ENCODE results near the gene HSPB6. TPM values are rescaled to one million over a fixed set of nuclear protein-coding genes. Genes with fewer than 3 reads are reported as not detected.

HSPB6 gene
- total and polyA plus RNA-seq, 2 donors from 2014 or later = 53.1 to 64.3 TPM

DNA sequence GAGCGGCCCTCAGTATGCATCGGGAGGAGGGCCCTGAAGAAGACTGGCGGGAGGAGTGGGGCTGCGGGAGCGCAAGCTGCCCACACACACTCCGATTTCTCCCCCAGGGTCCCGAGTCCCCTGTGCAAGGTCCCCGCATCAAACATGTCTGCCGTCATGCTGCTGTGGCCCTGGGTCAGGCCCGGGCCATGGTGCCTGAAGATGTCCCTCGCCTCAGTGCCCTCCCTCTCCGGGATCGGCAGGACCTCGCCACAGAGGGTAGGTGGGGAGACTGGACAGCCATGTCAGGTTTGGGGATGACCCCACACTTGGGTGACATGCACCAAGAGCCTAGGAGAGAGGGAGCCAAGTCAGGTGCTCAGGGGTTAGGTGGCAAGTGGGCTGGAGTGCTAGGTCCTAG, 34.4 kb downstream of the HSPB6 start:
- Histone ChIP-seq H3K9ac (ENCODE audit: low read length in 3 of 3) (no peak overlapping the region), H3K36me3 (ENCODE audit: control insufficient read depth in 2 of 3, insufficient read depth in 3 of 3, low read length in 3 of 3) (peaks cover 5 to 62% (median 38%) of the 10 kb centered on the region in 3 donors), H3K27me3 (ENCODE audit: control insufficient read depth, insufficient read depth, low read length) (no peaks in the 10 kb centered on the region), H3K27ac (ENCODE audit: low read depth in 2 of 2, low read length in 2 of 2) (no peak overlapping the region), H3K4me1 (ENCODE audit: control insufficient read depth in 2 of 3, insufficient read depth in 2 of 3, low read depth in 1 of 3, low read length in 3 of 3) (peaks cover 0 to 8% (median 0%) of the 10 kb centered on the region in 3 donors), H3K4me3 (ENCODE audit: low read length in 3 of 3) (no peak overlapping the region), H3K9me3 (ENCODE audit: control insufficient read depth in 2 of 3, insufficient read depth in 1 of 3, low read length in 3 of 3) (no peaks in the 10 kb centered on the region)
- peak in 1 of 5 donors; percentile 37 for DNase-seq
- intact Hi-C loops (cut with DNase I) = no loop called here
- TF ChIP-seq, protein P1, sequence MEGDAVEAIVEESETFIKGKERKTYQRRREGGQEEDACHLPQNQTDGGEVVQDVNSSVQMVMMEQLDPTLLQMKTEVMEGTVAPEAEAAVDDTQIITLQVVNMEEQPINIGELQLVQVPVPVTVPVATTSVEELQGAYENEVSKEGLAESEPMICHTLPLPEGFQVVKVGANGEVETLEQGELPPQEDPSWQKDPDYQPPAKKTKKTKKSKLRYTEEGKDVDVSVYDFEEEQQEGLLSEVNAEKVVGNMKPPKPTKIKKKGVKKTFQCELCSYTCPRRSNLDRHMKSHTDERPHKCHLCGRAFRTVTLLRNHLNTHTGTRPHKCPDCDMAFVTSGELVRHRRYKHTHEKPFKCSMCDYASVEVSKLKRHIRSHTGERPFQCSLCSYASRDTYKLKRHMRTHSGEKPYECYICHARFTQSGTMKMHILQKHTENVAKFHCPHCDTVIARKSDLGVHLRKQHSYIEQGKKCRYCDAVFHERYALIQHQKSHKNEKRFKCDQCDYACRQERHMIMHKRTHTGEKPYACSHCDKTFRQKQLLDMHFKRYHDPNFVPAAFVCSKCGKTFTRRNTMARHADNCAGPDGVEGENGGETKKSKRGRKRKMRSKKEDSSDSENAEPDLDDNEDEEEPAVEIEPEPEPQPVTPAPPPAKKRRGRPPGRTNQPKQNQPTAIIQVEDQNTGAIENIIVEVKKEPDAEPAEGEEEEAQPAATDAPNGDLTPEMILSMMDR (IDR thresholded peaks at IDR 0.05; ENCODE audit: borderline replicate concordance, extremely low read depth, insufficient read depth) = no peak
- FAIRE-seq = no peak

- no peak overlapping the region for H3K27ac ChIP-seq (ENCODE audit: low read depth in 2 of 2, low read length in 2 of 2)
- H3K27me3 ChIP-seq (ENCODE audit: control insufficient read depth, insufficient read depth, low read length) = no peaks in the 10 kb centered on the region
- intact Hi-C loops (cut with DNase I) = no loop called here
- H3K9me3 ChIP-seq (ENCODE audit: control insufficient read depth in 2 of 3, insufficient read depth in 1 of 3, low read length in 3 of 3) = no peaks in the 10 kb centered on the region
- peaks cover 4 to 54% (median 35%) of the 10 kb centered on the region in 3 donors for H3K36me3 ChIP-seq (ENCODE audit: control insufficient read depth in 2 of 3, insufficient read depth in 3 of 3, low read length in 3 of 3)
- DNase-seq (peak in 1 of 5 donors; percentile 76), FAIRE-seq (no peak)
- TF ChIP-seq, protein P1 (IDR thresholded peaks at IDR 0.05; ENCODE audit: borderline replicate concordance, extremely low read depth, insufficient read depth) = no peak
- H3K9ac ChIP-seq (ENCODE audit: low read length in 3 of 3) = no peak overlapping the region
- H3K4me1 ChIP-seq (ENCODE audit: control insufficient read depth in 2 of 3, insufficient read depth in 2 of 3, low read depth in 1 of 3, low read length in 3 of 3) = peaks cover 0 to 8% (median 0%) of the 10 kb centered on the region in 3 donors
- no peak overlapping the region for H3K4me3 ChIP-seq (ENCODE audit: low read length in 3 of 3)
Measured at GRCh38 chr19:35721374-35721773, 35.5 kb downstream of the HSPB6 start.

DNA sequence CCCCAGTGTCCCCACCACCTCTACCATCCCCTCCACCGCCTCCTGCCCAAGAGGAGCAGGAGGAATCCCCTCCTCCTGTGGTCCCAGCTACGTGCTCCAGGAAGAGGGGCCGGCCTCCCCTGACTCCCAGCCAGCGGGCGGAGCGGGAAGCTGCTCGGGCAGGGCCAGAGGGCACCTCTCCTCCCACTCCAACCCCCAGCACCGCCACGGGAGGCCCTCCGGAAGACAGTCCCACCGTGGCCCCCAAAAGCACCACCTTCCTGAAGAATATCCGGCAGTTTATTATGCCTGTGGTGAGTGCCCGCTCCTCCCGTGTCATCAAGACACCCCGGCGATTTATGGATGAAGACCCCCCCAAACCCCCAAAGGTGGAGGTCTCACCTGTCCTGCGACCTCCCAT, 36.2 kb downstream of the HSPB6 start:
- Histone ChIP-seq H3K27ac (ENCODE audit: low read depth in 2 of 2, low read length in 2 of 2) (no peak overlapping the region), H3K9me3 (ENCODE audit: control insufficient read depth in 2 of 3, insufficient read depth in 1 of 3, low read length in 3 of 3) (no peaks in the 10 kb centered on the region), H3K27me3 (ENCODE audit: control insufficient read depth, insufficient read depth, low read length) (no peaks in the 10 kb centered on the region), H3K4me1 (ENCODE audit: control insufficient read depth in 2 of 3, insufficient read depth in 2 of 3, low read depth in 1 of 3, low read length in 3 of 3) (peaks cover 0 to 14% (median 0%) of the 10 kb centered on the region in 3 donors), H3K9ac (ENCODE audit: low read length in 3 of 3) (no peak overlapping the region), H3K4me3 (ENCODE audit: low read length in 3 of 3) (no peak overlapping the region), H3K36me3 (ENCODE audit: control insufficient read depth in 2 of 3, insufficient read depth in 3 of 3, low read length in 3 of 3) (peaks cover 0 to 47% (median 28%) of the 10 kb centered on the region in 3 donors)
- TF ChIP-seq, protein P1 (IDR thresholded peaks at IDR 0.05; ENCODE audit: borderline replicate concordance, extremely low read depth, insufficient read depth) = no peak
- FAIRE-seq = no peak
- DNase-seq = peak in 1 of 5 donors; percentile 71
- intact Hi-C loops (cut with DNase I) = no loop called here

GRCh38 chr19:35720163-35720524, 36.7 kb downstream of the HSPB6 start:
- H3K27ac ChIP-seq (ENCODE audit: low read depth in 2 of 2, low read length in 2 of 2) = peak overlapping the region in 1 of 2 donors; percentile 6
- peaks cover 0 to 42% (median 23%) of the 10 kb centered on the region in 3 donors for H3K36me3 ChIP-seq (ENCODE audit: control insufficient read depth in 2 of 3, insufficient read depth in 3 of 3, low read length in 3 of 3)
- H3K4me1 ChIP-seq (ENCODE audit: control insufficient read depth in 2 of 3, insufficient read depth in 2 of 3, low read depth in 1 of 3, low read length in 3 of 3) = peaks cover 0 to 15% (median 0%) of the 10 kb centered on the region in 3 donors
- no peaks in the 10 kb centered on the region for H3K27me3 ChIP-seq (ENCODE audit: control insufficient read depth, insufficient read depth, low read length)
- no peak overlapping the region for H3K4me3 ChIP-seq (ENCODE audit: low read length in 3 of 3)
- DNase-seq (peak in 1 of 5 donors; percentile 72), FAIRE-seq (no peak)
- intact Hi-C loops (cut with DNase I) = no loop called here
- H3K9me3 ChIP-seq (ENCODE audit: control insufficient read depth in 2 of 3, insufficient read depth in 1 of 3, low read length in 3 of 3) = no peaks in the 10 kb centered on the region
- H3K9ac ChIP-seq (ENCODE audit: low read length in 3 of 3) = no peak overlapping the region
- TF ChIP-seq, protein P1 (IDR thresholded peaks at IDR 0.05; ENCODE audit: borderline replicate concordance, extremely low read depth, insufficient read depth) = no peak

All from kidney (tissue), 14 donors.